Activated naive CD4-positive, alpha-beta T cell treated with anti-CD3 and anti-CD28 coated beads, Interleukin-2, amount 50 U/mL, for 72 hours (primary cell): ENCODE data around the gene TRIM59. TPM values are rescaled to one million over a fixed set of nuclear protein-coding genes. Genes with fewer than 3 reads are reported as not detected.

Experiments used
- ATAC-seq, 2 donors: fragments of 150-1000 bp; cut with Tn5 transposase; 2 replicates each; pipeline ENCODE4 v1.10.0; 2021; ENCODE audit warnings: mild to moderate bottlenecking in 2 of 2, moderate library complexity in 2 of 2
- DNase-seq, 2 donors: peaks; one replicate each; pipeline ENCODE4 v3.0.0; 2021 to 2022; ENCODE audit warnings: low spot score in 2 of 2
- H3K27ac Mint-ChIP-seq, 2 donors: one replicate each; pipeline ENCODE4 v1.8.0; 2022; ENCODE audit warnings: mild to moderate bottlenecking in 2 of 2, mixed read lengths in 2 of 2
- H3K36me3 Mint-ChIP-seq, 2 donors: one replicate each; pipeline ENCODE4 v1.8.0; 2022; ENCODE audit warnings: mixed read lengths in 2 of 2
- H3K9me3 Mint-ChIP-seq, 2 donors: one replicate each; pipeline ENCODE4 v1.8.0; 2022; ENCODE audit warnings: mixed read lengths in 2 of 2
- total RNA-seq, 2 donors: library from RNA; stranded (reverse); gene quantifications; one replicate each; pipeline ENCODE4 v1.2.3, GENCODE V29; 2022

TRIM59 gene
- total RNA-seq, 2 donors from 2014 or later, result 28.7 to 31.1 TPM

DNA sequence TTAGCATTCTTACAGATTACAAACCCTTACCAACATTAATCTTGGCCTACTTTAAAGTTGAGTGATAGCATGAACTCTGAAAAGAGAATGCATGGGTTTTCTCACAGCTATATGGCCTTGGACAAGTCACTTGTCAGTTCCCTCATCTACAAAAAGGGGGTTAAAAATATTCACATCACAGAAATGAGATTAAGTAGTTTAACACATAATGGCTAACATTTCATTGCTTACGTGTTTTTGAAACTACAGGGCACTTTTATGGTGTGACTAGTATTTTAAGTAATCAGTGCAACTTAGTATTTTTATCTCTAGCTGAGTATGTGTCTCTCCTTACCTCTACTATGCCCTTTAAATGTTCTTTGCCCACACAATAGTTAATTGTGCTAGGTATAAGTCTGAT lies 13.8 kb downstream of the TRIM59 start:
- Mint-ChIP-seq H3K27ac (no peak overlapping the region), H3K9me3 (no peaks in the 10 kb centered on the region), H3K36me3 (peaks cover 17 to 65% of the 10 kb centered on the region in 2 donors)
- no peak for ATAC-seq
- no peak for DNase-seq

DNA sequence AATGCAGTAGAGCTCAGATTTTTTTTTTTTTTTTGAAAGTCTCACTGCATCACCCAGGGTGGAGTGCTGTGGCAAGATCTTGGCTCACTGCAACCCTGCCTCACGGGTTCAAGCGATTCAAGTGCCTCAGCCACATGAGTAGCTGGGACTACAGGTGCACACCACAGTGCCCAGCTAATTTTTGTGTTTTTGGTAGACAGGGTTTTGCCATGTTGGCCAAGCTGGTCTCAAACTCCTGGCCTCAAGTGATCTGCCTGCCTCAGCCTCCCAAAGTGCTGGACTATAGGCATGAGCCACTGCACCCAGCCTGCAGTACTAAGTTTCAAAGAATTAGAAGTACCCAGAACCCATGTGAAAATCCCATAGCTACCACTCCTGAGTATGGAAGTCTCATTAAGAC lies 14.5 kb downstream of the TRIM59 start:
- ATAC-seq, result no peak
- Mint-ChIP-seq H3K27ac (peak overlapping the region in 1 of 2 donors; percentile 72), H3K9me3 (no peaks in the 10 kb centered on the region), H3K36me3 (peaks cover 17 to 59% of the 10 kb centered on the region in 2 donors)
- DNase-seq, result no peak

DNA sequence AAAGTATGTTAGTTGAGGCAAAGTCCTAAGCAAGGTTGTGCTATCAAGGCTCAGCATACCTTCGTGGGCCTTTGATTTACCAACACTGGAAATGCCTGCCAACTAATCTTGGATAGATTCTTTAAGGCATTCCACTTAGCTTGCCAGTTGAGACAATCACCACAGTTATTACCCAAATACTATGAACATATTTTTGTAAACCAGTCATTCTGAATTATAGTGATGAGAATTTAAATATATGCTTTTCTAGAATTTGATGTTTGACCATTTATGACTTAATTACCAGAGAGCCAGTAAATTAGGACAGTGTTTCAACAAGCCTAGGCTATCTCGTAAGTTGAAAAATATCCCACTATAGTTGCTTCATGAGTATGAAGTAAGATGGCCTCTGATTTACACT lies 15.5 kb downstream of the TRIM59 start:
- H3K36me3 Mint-ChIP-seq, result peaks cover 12 to 51% of the 10 kb centered on the region in 2 donors
- H3K27ac Mint-ChIP-seq, result no peak overlapping the region
- DNase-seq (no peak), ATAC-seq (no peak)
- no peaks in the 10 kb centered on the region for H3K9me3 Mint-ChIP-seq

DNA sequence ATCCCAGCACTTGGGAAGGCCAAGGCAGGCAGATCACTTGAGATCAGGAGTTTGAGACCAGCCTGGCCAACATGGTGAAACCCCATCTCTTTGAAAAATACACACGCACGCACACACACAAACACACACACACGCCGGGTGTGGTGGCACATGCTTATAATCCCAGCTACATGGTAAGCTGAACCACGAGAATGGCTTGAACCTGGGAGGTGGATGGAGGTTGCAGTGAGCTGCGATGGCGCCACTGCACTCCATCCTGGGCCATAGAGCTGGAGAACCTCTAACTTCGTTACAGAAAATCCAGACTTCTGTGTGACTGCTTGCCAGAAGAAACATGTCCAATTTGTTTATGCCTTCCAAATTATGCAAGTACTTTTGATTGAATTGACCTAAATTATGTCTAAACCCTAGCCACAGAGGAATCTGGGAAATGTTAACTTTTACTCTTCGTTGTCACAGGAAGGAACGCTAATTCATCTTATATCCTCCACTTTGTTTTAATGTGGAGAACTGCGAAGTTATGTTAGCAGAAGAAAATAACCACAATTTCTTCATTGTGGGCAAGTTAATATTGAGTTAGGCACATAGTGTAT lies 21.7 kb downstream of the TRIM59 start:
- DNase-seq (no peak), ATAC-seq (no peak)
- Mint-ChIP-seq H3K9me3 (no peaks in the 10 kb centered on the region), H3K27ac (peak overlapping the region in 1 of 2 donors; percentile 68), H3K36me3 (peaks cover 16 to 55% of the 10 kb centered on the region in 2 donors)

DNA sequence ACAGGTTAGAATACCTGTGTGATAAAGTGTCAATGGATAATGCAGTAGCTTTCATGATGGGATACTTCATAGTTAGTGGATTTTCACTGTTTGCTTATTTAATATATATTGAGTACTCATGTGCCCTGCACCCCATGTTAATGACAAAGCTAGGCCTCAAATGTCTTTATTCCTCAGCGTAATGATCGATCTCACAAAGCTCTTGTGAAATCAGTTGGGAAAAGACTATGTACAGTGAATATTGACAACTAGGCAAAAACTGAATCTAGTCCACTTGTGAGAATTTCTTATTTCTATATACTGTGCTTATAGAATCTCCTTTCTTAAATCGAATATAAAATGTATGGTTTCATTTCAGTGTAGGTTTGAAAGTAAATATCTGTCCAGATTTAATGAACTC lies 32.3 kb downstream of the TRIM59 start:
- Mint-ChIP-seq H3K36me3 (peaks cover 20 to 29% of the 10 kb centered on the region in 2 donors), H3K27ac (no peak overlapping the region), H3K9me3 (no peaks in the 10 kb centered on the region)
- ATAC-seq, result no peak
- no peak for DNase-seq

DNA sequence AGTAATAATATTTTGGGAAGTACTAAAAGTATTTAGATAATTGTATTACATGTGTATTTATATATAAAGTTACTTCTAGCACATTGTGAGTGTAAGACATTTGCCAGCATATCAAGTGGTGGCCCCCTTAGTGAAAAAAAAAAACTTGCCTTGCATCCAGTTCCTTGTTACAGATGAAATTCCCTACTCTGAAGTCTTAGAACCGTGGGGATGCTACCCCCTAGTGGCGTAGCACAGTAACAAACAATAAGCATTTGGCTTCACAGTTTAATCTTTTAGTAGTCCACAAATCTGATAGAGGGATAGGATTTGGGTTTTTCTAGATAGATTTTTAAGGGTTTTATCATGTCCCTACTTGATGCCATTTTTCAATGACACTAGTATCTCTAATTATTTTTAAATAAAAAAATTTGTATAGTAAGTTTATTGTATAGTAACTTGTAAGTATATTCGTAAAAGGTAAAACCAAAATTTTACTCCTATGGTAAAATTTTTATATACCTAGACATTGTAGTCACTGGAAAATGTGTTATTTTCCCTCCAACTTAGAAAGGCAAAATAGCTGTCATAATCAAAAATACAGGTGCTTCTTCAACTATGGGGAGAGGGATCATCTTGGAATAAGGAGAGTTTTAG lies 35.9 kb downstream of the TRIM59 start:
- ATAC-seq, result peak; percentile 58 to 71
- peak in 1 of 2 donors; percentile 48 for DNase-seq
- H3K9me3 Mint-ChIP-seq, result no peaks in the 10 kb centered on the region
- no peak overlapping the region for H3K27ac Mint-ChIP-seq
- peaks cover 13 to 29% of the 10 kb centered on the region in 2 donors for H3K36me3 Mint-ChIP-seq

DNA sequence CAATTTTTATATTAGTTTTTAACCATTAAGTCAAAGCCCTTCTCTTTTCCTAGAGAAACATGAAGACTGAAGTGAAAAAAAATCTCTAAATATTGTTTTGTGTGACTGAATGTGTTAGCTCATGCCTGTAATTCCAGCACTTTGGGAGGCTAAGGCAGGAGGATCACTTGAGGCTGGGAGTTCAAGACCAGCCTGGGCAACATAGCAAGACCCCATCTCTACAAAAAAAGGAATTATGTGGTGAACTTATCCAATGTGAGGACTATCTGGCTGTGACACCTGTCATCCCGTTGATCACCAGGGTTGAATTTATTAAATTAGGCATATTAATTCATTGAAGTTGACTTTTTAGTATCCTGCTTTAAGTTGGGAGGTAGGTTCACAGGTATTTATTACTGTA lies 37.1 kb downstream of the TRIM59 start:
- H3K36me3 Mint-ChIP-seq, result peaks cover 9 to 24% of the 10 kb centered on the region in 2 donors

DNA sequence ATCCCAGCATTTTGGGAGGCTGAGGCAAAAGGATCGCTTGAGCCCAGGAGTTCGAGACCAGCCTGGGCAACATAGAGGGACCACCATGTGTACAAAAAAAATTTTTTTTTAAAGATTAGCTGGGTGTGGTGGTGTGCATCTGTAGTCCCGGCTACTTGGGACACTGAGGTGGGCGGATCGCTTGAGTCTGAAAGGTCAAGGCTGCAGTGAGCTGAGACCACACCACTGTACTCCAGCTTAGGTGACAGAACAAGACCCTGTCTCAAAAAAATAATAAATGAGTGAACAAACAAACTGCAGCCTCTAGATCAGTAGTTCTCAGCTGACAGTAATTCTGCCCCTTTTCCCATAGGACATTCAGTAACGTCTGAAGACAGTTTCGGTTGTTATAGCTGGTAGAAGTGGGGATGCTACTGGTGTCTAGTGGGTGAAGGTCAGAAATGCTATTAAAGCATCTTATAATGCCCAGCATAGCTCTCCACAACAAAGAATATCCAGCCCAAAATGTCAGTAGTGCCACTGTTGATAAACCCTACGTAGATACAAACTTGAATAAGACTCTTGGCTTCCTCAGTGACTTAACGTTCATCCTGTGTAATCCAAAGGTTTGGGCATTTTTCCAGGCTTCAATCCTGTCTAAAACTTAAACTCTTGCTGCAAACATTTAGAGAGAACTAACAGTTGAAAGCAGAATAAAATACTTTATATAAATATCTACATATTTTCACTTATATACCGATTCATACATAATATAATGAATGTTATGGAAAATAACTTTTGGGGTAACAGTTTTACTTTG lies 39.6 kb downstream of the TRIM59 start:
- H3K9me3 Mint-ChIP-seq, result no peaks in the 10 kb centered on the region
- no peak overlapping the region for H3K27ac Mint-ChIP-seq
- DNase-seq, result no peak
- peaks cover under 1 to 13% of the 10 kb centered on the region in 2 donors for H3K36me3 Mint-ChIP-seq
- no peak for ATAC-seq

More for the DNA sequence above, 37.1 kb downstream of the TRIM59 start:
- ATAC-seq (no peak), DNase-seq (no peak)
- Mint-ChIP-seq H3K27ac (no peak overlapping the region), H3K9me3 (no peaks in the 10 kb centered on the region)

DNA sequence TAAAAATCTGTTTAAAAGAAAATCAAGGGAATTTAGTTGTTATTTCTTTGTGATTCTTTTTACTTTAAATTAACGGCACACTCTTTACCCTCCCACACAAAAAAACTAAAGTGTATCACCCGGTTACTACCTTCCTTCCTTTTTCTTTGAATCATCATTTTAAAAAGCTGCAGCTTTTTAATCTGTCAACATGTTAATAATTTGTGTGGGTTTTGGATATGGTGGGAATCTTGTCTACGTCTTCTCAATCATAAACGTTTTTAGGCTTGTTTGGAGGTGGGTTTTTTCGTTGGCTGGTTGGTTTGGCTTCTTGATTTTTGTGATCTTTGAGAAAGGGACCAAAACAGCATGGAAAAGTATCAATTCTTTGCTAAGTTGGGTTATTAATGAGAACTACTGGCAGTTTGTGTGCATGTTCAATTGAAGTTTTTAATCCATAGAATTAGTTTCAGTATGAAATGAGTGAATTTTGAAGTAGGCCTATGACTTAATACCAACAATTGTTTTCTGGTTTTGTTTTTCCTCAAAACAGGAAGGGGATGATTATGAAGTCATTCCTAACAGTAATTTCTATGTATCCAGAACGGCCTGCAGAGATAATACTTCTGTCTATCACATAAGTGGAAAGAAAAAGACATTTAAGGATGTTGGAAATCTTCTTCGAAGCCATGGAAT lies 45.7 kb downstream of the TRIM59 start:
- Mint-ChIP-seq H3K36me3 (peaks cover 41% of the 10 kb centered on the region in 2 donors), H3K9me3 (no peaks in the 10 kb centered on the region), H3K27ac (peak overlapping the region in 1 of 2 donors; percentile 72)
- DNase-seq (no peak), ATAC-seq (no peak)

DNA sequence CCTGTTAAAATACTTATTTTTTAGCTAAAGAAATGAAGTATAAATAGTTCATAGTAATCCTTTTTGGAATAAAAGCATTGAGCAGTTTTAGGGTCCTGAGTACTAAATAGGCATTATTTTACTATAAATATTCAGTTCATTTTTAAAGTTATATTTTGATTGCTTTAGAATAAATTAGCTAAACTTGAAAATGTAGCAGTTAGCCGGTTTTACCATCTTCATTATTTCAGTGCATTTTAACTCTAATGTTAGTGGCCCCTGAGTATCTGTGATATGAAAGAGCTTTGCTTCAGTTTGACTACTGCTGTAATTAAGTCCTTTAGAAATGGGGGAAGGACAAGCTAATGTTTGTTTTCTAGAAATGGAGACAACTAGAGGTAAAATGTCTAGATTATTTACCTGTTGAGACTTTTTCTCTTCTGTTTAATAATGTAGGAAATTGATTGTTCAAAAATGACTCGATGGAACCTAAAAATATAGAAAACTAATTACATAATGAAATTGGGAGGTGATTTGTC lies 46.5 kb downstream of the TRIM59 start:
- H3K9me3 Mint-ChIP-seq, result no peaks in the 10 kb centered on the region
- ATAC-seq, result no peak
- H3K36me3 Mint-ChIP-seq, result peaks cover 44 to 47% of the 10 kb centered on the region in 2 donors
- no peak for DNase-seq
- no peak overlapping the region for H3K27ac Mint-ChIP-seq

DNA sequence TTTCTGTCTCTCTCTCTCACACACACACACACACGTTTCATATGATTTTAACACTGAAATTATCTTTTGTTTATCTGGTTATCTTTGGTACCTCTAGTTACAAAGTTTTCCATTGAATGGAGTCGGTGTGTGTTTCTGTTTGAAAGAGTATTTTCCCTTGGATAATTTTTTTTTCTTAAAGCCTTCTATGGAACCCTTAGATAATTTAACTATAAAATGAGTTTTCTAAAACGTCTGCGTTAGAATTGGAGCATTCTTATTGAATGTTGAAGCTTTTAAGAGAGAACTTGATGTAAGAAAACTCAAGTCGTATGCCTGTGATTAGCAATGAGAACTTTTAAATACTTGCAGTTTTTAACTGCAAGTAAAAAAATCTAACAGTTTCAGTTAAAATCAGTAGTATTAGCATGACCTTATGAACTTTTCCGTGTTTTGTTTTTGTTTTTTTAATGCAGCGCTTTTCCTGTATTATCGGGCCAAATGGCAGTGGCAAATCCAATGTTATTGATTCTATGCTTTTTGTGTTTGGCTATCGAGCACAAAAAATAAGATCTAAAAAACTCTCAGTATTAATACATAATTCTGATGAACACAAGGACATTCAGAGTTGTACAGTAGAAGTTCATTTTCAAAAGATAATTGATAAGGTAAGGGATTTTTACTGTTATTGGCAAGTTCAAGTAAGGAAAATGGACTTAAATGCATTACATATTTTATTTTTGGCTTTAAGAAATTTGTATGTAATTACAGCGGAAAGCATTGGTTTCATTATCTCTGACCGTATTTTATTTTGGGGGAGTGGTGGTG lies 47.2 kb downstream of the TRIM59 start:
- ATAC-seq, result no peak
- Mint-ChIP-seq H3K36me3 (peaks cover 44 to 47% of the 10 kb centered on the region in 2 donors), H3K27ac (peak overlapping the region; percentile 2 to 100), H3K9me3 (no peaks in the 10 kb centered on the region)
- no peak for DNase-seq

DNA sequence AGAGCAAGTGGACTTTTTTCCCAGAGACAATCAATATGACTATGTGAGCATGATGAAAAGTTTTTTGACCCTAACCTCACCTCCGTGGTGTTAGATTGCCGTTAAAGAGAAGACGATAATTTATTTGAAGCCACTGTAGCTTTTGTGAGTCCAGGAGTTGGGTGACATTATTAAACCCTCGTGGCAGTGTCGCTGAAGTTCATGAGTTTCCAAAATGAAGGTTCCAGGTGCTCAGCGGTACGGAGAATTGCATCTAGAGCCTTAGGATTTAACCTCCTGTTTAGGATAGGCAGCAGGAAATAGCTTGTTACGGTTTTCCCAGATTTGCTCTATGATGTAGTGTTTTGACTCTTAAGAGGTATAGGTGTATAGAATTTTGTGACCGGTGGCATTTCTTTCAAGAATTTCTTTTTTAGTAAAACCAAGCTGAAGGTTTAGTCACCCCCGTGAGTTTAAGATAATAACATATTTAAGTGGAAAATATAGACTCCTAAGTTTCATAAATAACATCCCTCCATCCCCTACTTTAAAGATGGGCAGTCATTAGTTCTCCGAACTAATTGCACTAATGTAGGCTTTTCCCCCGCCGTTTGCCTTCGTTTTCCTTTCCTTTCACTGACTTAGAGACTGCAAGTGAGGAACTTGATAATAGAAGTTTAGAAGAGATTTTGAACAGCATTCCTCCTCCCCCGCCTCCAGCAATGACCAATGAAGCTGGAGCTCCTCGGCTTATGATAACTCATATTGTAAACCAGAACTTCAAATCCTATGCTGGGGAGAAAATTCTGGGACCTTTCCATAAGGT lies 48.1 kb downstream of the TRIM59 start:
- H3K9me3 Mint-ChIP-seq, result no peaks in the 10 kb centered on the region
- ATAC-seq (no peak), DNase-seq (no peak)
- peaks cover 44 to 47% of the 10 kb centered on the region in 2 donors for H3K36me3 Mint-ChIP-seq
- peak overlapping the region; percentile 88 to 100 for H3K27ac Mint-ChIP-seq

DNA sequence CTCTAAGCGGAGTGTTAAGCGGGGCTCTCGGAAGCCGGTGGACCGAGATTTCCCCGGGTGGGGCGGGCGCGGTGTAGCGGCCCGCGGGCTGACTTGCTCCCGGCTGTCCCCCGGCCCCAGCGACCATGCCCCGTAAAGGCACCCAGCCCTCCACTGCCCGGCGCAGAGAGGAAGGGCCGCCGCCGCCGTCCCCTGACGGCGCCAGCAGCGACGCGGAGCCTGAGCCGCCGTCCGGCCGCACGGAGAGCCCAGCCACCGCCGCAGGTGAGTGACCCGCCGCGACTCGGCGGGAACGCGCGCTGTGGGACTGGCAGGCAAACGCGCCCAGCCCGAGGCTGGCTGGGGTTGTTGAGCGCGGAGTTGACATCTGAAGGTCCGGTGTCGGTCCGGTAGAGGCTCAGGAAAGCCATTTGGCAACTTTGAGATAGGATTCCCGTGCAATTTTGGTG lies 48.9 kb downstream of the TRIM59 start:
- peak in 1 of 2 donors; percentile 2 for ATAC-seq
- Mint-ChIP-seq H3K27ac (peak overlapping the region; percentile 100), H3K36me3 (peaks cover 44 to 47% of the 10 kb centered on the region in 2 donors), H3K9me3 (no peaks in the 10 kb centered on the region)
- peak; percentile 17 to 56 for DNase-seq

DNA sequence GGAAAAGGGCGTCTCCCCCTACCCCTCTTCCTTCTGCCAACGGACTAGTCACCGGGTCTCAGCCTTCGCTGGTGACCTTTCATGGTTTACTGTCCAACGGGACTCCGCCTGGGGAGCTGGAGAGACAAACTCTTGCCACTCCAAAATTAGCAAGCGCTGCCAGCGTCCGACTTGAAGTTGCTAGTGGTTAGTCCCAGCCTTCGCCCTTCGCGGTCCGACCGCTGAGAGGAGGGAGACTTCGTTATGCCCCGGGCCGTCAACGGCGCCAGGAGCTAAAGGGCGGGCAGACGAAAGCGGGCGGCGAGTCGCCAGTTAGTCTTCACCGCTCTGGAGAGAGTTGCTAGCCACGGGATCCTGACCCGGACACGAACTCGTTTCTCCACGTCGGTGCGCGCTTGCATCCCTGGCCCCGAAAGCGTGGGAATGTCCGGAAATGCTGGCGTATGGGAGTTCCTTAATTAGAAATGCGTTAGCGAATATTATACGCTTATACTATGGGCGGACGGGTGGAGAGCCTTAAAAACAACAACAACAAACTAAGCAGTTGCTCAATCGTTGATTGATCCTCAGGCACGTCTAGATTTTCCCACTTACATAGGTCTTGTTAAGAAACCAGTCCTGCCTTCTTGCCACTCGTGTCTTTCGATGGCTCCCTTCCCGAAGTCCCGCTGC lies 49.4 kb downstream of the TRIM59 start:
- Mint-ChIP-seq H3K9me3 (no peaks in the 10 kb centered on the region), H3K36me3 (peaks cover 44 to 47% of the 10 kb centered on the region in 2 donors), H3K27ac (peak overlapping the region; percentile 100)
- peak; percentile 9 to 21 for ATAC-seq
- peak; percentile 35 to 67 for DNase-seq
